Activated naive CD8-positive, alpha-beta T cell (primary cell): ENCODE measurements around the gene CLK4.

Experiments
- H3K27ac Mint-ChIP-seq: one replicate; pipeline ENCODE4 v1.8.0; 2021; ENCODE audit warnings: mixed read lengths
- H3K27me3 Mint-ChIP-seq: one replicate; pipeline ENCODE4 v1.8.0; 2021; ENCODE audit warnings: mixed read lengths
- H3K36me3 Mint-ChIP-seq: one replicate; pipeline ENCODE4 v1.8.0; 2021; ENCODE audit warnings: mixed read lengths
- H3K4me1 Mint-ChIP-seq: one replicate; pipeline ENCODE4 v1.8.0; 2021; ENCODE audit warnings: low read depth, mixed read lengths
- H3K4me3 Mint-ChIP-seq: one replicate; pipeline ENCODE4 v1.8.0; 2021; ENCODE audit warnings: mild to moderate bottlenecking, mixed read lengths
- H3K9me3 Mint-ChIP-seq: one replicate; pipeline ENCODE4 v1.8.0; 2021; ENCODE audit warnings: low read depth, mixed read lengths

CLK4 gene

GRCh38 chr5:178583279-178583678, 43.6 kb downstream of the CLK4 start:
- H3K27ac Mint-ChIP-seq: no peak overlapping the region
- no peaks in the 10 kb centered on the region for H3K36me3 Mint-ChIP-seq
- peaks cover 26% of the 10 kb centered on the region for H3K27me3 Mint-ChIP-seq
- no peaks in the 10 kb centered on the region for H3K4me1 Mint-ChIP-seq
- H3K9me3 Mint-ChIP-seq: no peaks in the 10 kb centered on the region
- H3K4me3 Mint-ChIP-seq: no peak overlapping the region

DNA sequence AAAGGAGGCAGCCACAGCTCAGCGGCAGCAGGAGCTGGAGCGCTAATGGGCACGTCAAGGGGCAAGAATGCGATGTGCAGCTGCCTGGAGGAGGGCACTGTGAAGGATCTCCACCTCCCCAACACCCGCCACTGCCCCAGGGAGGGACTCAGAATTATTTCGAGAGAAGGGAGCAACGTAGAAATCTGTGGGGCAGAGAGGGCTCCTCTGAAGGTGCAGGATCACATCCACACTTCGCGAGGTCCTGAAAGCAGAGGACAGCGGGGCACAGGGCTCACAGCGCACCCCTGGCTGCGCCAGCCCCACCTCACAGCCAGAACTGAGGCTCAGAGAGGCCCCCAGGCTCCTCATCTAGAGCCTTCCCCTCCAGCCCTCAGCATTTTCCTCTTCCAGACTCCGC, 44.6 kb downstream of the CLK4 start:
- Mint-ChIP-seq H3K36me3 (no peaks in the 10 kb centered on the region), H3K27ac (no peak overlapping the region), H3K4me1 (no peaks in the 10 kb centered on the region), H3K4me3 (no peak overlapping the region), H3K27me3 (peaks cover 20% of the 10 kb centered on the region), H3K9me3 (no peaks in the 10 kb centered on the region)

- peaks cover 17% of the 10 kb centered on the region for H3K27me3 Mint-ChIP-seq
Observed at GRCh38 chr5:178581621-178582020, 45.2 kb downstream of the CLK4 start.

DNA sequence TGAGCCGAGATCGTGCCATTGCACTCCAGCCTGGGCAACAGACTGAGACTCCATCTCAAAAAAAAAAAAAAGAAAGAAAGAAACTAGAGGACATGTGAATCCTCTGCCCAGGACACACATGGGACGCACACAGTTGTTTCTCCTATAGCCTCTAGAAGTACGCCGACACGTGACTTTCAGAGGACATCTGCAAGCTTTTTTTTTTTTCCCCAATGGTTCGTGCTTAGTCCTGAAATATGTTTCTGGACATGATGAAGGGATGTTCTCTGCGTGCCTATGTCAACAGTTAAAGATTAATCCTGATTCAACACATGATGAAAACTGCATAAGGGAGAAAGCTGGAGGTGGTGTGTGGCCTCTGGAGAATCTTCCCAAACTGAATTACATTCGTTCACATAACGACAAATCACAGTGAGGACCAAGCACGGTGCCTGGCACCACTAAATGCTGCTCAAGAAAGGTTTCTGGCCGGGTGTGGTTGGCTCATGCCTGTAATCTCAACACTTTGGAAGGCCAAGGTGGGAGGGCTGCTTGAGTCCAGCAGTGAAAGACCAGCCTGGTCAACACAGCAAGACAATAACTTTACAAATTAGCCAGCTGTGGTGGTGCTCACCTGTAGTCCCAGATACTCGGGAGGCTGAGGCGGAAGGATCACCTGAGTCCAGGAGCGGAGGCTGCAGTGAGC, 46.4 kb downstream of the CLK4 start:
- no peak overlapping the region for H3K27ac Mint-ChIP-seq
- peaks cover 9% of the 10 kb centered on the region for H3K27me3 Mint-ChIP-seq
- peaks cover 1% of the 10 kb centered on the region for H3K4me1 Mint-ChIP-seq
- no peaks in the 10 kb centered on the region for H3K9me3 Mint-ChIP-seq
- H3K36me3 Mint-ChIP-seq: no peaks in the 10 kb centered on the region
- no peak overlapping the region for H3K4me3 Mint-ChIP-seq

More at GRCh38 chr5:178581621-178582020, 45.2 kb downstream of the CLK4 start:
- Mint-ChIP-seq H3K4me1 (no peaks in the 10 kb centered on the region), H3K27ac (no peak overlapping the region), H3K9me3 (no peaks in the 10 kb centered on the region), H3K4me3 (no peak overlapping the region), H3K36me3 (no peaks in the 10 kb centered on the region)

DNA sequence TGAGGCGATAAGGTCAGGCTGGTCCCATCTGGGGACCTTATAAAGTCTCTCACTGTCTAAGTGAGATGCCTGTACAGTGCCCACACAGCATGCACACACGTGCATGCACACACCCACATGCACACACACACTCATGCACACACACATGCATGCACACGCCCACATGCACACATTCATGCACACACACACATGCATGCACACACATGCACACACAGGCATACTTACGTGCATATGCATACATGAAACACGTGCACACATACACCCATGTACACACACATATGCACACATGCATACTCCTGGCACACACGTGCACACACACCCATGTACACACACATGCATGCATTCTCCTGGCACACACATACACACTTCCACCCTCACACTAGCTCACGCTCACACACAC, 48.9 kb downstream of the CLK4 start:
- Mint-ChIP-seq H3K4me3 (no peak overlapping the region), H3K27ac (no peak overlapping the region), H3K9me3 (no peaks in the 10 kb centered on the region), H3K36me3 (no peaks in the 10 kb centered on the region), H3K27me3 (peaks cover 17% of the 10 kb centered on the region), H3K4me1 (peaks cover 1% of the 10 kb centered on the region)

DNA sequence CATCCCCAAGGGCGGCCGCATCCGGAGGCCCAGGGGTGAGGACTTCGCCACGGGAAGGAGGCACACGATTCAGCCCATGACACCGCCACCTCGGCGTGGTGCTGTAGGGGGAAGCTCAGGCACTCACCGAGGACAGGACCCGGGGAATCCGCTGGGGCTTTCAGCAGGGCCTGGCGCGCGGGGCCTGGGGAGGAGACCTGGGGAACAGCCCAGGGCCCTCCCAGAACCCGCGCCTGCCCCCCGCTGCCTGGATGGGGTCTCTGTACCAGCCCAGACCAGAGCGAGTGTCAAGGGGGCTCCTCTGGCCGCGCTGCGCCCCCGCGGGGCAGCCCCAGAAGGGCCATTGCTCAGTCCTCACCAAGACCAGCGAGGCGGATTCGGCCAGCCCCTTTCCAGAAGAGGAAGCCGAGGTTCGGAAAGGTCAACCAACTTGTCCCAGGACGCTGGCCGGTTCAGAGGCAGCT, 49.4 kb downstream of the CLK4 start:
- H3K36me3 Mint-ChIP-seq: no peaks in the 10 kb centered on the region
- H3K4me3 Mint-ChIP-seq: no peak overlapping the region
- H3K27me3 Mint-ChIP-seq: peaks cover 20% of the 10 kb centered on the region
- no peaks in the 10 kb centered on the region for H3K9me3 Mint-ChIP-seq
- peaks cover 1% of the 10 kb centered on the region for H3K4me1 Mint-ChIP-seq
- H3K27ac Mint-ChIP-seq: no peak overlapping the region

- no peak overlapping the region for H3K4me3 Mint-ChIP-seq
- H3K36me3 Mint-ChIP-seq: no peaks in the 10 kb centered on the region
- H3K27me3 Mint-ChIP-seq: peaks cover 20% of the 10 kb centered on the region
Observed at GRCh38 chr5:178576591-178577351, 50.1 kb downstream of the CLK4 start.

DNA sequence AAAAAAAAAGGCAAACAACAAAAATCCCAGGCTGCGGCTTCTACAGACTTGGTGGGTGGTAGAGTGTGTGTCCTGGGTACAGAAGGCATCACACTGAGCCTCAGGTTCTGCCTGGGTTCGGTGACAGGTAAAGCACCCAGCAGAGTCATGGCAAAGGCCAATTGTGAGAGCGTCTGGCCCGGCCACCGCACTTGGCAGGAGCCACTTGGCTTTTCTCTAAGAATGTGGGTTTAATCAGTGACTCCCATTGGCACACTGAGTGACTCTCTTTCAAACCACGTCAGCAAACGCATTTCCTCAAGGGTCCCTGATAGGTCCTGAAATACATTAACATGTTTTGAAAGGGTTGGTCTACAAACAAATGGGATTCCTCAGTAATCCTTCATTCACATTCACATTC, 53.6 kb downstream of the CLK4 start:
- Mint-ChIP-seq H3K27ac (no peak overlapping the region), H3K4me3 (no peak overlapping the region), H3K27me3 (peaks cover 24% of the 10 kb centered on the region)

More at GRCh38 chr5:178576591-178577351, 50.1 kb downstream of the CLK4 start:
- H3K9me3 Mint-ChIP-seq: no peaks in the 10 kb centered on the region
- no peak overlapping the region for H3K27ac Mint-ChIP-seq
- peaks cover 1% of the 10 kb centered on the region for H3K4me1 Mint-ChIP-seq

GRCh38 chr5:178572617-178573016, 54.2 kb downstream of the CLK4 start:
- peaks cover 25% of the 10 kb centered on the region for H3K27me3 Mint-ChIP-seq
- H3K27ac Mint-ChIP-seq: no peak overlapping the region
- H3K36me3 Mint-ChIP-seq: no peaks in the 10 kb centered on the region
- H3K4me3 Mint-ChIP-seq: no peak overlapping the region
- no peaks in the 10 kb centered on the region for H3K9me3 Mint-ChIP-seq
- H3K4me1 Mint-ChIP-seq: peaks cover 1% of the 10 kb centered on the region

More for the DNA sequence above, 53.6 kb downstream of the CLK4 start:
- no peaks in the 10 kb centered on the region for H3K9me3 Mint-ChIP-seq
- peaks cover 1% of the 10 kb centered on the region for H3K4me1 Mint-ChIP-seq
- no peaks in the 10 kb centered on the region for H3K36me3 Mint-ChIP-seq

- no peaks in the 10 kb centered on the region for H3K9me3 Mint-ChIP-seq
- peaks cover 20% of the 10 kb centered on the region for H3K27me3 Mint-ChIP-seq
- H3K36me3 Mint-ChIP-seq: no peaks in the 10 kb centered on the region
- no peaks in the 10 kb centered on the region for H3K4me1 Mint-ChIP-seq
- H3K4me3 Mint-ChIP-seq: no peak overlapping the region
- no peak overlapping the region for H3K27ac Mint-ChIP-seq
Observed at GRCh38 chr5:178569485-178569884, 57.4 kb downstream of the CLK4 start.

DNA sequence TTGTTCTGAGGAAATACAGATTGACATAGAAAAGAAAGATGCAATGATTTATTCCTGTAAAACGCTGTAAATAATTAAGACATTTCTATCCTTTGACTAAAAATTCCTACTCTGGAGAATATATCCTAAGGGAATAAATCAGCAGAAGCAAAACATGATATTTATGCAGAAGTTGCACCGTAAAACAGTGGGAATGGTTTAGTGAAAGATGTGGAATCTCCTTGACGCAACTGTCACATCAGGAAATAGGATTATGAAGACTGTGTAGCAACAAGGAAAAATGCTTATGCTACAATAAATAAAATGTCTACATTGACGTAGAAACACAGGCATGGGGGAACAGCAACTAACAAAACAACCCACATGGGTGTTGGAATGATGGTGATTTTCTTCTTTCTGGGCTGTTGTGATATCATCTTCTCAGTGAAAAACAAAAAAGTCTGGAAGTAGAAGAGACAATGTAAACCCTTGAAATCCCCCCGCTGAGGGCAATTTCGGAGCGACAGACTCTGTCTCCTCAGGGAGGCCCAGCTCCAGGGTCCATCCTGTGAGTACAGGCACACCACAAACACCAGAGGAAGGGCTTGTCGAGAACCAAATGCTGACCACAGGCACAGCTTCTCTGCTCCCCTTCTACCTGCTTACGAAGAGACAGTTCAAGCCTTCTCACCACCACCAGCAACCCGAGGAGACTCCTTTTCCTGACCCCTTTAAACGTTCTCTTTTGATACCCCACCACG, 61.9 kb downstream of the CLK4 start:
- no peak overlapping the region for H3K4me3 Mint-ChIP-seq
- no peaks in the 10 kb centered on the region for H3K9me3 Mint-ChIP-seq
- H3K4me1 Mint-ChIP-seq: no peaks in the 10 kb centered on the region
- no peaks in the 10 kb centered on the region for H3K36me3 Mint-ChIP-seq
- no peak overlapping the region for H3K27ac Mint-ChIP-seq
- peaks cover 13% of the 10 kb centered on the region for H3K27me3 Mint-ChIP-seq

DNA sequence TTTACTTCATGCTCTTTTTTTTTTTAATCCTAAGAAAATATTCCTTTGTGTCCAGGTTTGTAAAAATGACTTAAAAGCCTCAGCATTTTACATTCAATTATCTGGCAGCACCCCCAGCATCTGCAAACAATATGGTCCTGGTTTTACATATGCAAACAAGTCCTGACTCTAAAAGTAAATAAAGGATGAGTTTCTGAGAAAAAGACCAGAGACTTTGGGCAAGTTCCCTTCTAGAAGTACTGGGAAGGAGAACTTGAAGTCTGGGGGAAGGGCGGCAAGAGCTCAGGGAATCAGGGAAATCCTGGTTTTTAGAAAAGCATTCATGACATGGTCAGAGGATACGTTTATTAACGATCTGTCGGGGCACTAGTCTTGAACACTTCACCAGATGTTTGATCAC, 62.5 kb downstream of the CLK4 start:
- H3K36me3 Mint-ChIP-seq: no peaks in the 10 kb centered on the region
- no peak overlapping the region for H3K4me3 Mint-ChIP-seq
- H3K4me1 Mint-ChIP-seq: no peaks in the 10 kb centered on the region
- H3K27me3 Mint-ChIP-seq: peaks cover 13% of the 10 kb centered on the region
- no peaks in the 10 kb centered on the region for H3K9me3 Mint-ChIP-seq
- H3K27ac Mint-ChIP-seq: no peak overlapping the region

DNA sequence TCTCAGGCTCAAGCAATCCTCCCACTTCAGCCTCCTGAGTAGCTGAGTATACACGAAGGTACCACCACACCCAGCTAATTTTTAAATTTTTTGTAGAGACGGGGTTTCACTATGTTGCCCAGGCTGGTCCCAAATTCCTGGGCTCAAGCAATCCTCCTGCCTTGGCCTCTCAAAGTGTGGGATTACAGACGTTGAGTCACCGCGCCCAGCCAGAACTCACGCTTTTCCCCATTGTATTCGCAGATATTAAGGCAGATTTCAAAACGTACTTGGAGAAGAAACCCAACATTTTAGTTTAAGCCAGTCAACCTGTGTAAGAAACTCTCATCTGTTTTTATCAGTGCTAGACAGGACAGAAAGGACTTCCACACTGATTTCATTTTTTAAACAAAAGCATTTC, 63.2 kb downstream of the CLK4 start:
- H3K27me3 Mint-ChIP-seq: peaks cover 12% of the 10 kb centered on the region
- H3K27ac Mint-ChIP-seq: no peak overlapping the region
- no peaks in the 10 kb centered on the region for H3K9me3 Mint-ChIP-seq
- no peaks in the 10 kb centered on the region for H3K36me3 Mint-ChIP-seq
- no peaks in the 10 kb centered on the region for H3K4me1 Mint-ChIP-seq
- H3K4me3 Mint-ChIP-seq: no peak overlapping the region

DNA sequence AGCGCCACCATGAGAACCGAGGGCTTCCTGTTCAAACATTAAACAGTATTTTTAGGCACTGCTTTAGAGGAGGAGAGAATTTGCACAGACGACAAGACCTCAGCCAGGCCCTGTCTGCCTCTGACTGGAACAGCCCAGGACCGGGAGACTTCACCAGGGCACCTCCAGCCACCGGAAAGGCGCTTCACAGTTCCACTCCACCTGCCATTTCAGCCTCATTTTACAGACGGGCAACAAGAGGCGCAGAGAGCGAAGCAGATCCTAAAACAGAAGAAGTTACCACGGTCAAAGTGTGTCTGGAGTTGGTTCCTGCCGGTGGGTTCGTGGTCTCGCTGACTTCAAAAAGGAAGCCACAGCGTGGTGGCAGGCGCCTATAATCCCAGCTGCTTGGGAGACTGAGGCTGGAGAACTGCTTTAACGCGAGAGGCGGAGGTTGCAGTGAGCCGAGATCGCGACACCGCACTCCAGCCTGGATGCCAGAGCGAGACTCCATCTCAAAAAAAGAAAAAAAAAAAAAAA, 65.0 kb downstream of the CLK4 start:
- Mint-ChIP-seq H3K9me3 (no peaks in the 10 kb centered on the region), H3K36me3 (no peaks in the 10 kb centered on the region), H3K27me3 (peaks cover 9% of the 10 kb centered on the region), H3K27ac (no peak overlapping the region), H3K4me3 (no peak overlapping the region), H3K4me1 (no peaks in the 10 kb centered on the region)

DNA sequence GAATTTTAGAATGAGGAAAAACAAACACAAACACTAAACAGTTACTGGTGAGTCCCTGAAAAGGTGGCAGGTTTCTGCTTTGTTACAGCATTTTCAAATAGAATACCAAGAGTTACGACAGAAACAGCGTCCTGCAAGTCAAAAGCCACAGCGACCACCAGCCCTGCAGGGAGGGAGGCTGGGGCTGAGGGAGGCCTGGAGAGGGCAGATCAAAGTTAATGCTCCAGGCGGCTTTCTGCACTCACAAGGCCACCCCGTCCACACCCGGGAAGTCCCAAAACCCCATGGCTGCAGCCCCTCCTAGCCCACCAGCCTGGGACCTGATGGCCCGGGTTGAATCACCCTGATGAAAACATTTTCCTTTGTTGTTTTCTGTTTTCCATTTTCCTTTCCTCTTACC, 65.9 kb downstream of the CLK4 start:
- no peak overlapping the region for H3K27ac Mint-ChIP-seq
- H3K4me3 Mint-ChIP-seq: no peak overlapping the region
- no peaks in the 10 kb centered on the region for H3K4me1 Mint-ChIP-seq
- no peaks in the 10 kb centered on the region for H3K36me3 Mint-ChIP-seq
- no peaks in the 10 kb centered on the region for H3K9me3 Mint-ChIP-seq
- peaks cover 9% of the 10 kb centered on the region for H3K27me3 Mint-ChIP-seq
